Endothelial cell of umbilical vein (primary cell): Measurements from ENCODE around the gene CHRNA5.

Experiments
- CTCF ChIP-seq, 2 donors: IDR thresholded peaks; 1 replicate in 1 of 2; 2 replicates in 1 of 2; pipeline ENCODE4 v1.5.1; 2011; ENCODE audit warnings: low read length in 2 of 2, mild to moderate bottlenecking in 2 of 2, moderate library complexity in 2 of 2, control low read depth in 1 of 2, inconsistent platforms in 1 of 2, low read depth in 1 of 2; ENCODE audit not compliant: insufficient read depth in 1 of 2; ENCODE audit errors: extremely low read depth in 1 of 2
- EZH2 ChIP-seq: IDR thresholded peaks from 2 replicates; pipeline ENCODE4 v1.6.1; 2012; ENCODE audit warnings: borderline replicate concordance, low read depth, mild to moderate bottlenecking, moderate library complexity, low read length, inconsistent platforms; ENCODE audit not compliant: severe bottlenecking
- POLR2A ChIP-seq: IDR thresholded peaks from 2 replicates; pipeline ENCODE4 v1.6.1; 2012; ENCODE audit warnings: low read depth, mild to moderate bottlenecking, control low read depth, low read length
- POLR2AphosphoS5 ChIP-seq: IDR thresholded peaks from 2 replicates; pipeline ENCODE4 v1.6.1; 2012; ENCODE audit warnings: low read depth, mild to moderate bottlenecking, control low read depth, low read length, moderate library complexity; ENCODE audit not compliant: insufficient read depth

- TF ChIP-seq POLR2AphosphoS5 (no peak), POLR2A (no peak), CTCF (IDR thresholded peaks at IDR 0.05; ENCODE audit: extremely low read depth in 1 of 2, insufficient read depth in 1 of 2, low read depth in 1 of 2, low read length in 2 of 2) (no peak), EZH2 (no peak)
These were observed 60.4 kb downstream of the CHRNA5 start for GRCh38 chr15:78625606-78626280.
